Measurements from ENCODE around the gene KCNT2.

DNA sequence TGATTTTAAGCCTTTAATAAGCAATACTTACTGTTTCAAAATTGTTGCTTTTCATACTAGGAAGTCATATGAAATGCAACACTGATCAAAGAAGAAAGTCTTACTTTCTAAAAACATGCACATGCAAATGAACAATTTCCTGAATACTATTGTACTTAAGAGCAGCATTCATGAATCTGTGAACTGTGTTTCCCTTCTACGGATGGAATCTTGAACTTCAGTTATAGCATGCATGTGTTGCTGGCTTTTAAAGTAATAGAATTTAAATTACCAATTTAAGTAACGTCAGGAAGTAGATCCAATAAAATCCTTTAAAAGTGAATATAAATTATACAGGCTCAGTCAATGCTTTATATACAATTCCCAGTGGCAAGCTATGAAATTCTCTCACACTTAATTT lies 348.9 kb downstream of the KCNT2 start:
- TF ChIP-seq, protein P1, sequence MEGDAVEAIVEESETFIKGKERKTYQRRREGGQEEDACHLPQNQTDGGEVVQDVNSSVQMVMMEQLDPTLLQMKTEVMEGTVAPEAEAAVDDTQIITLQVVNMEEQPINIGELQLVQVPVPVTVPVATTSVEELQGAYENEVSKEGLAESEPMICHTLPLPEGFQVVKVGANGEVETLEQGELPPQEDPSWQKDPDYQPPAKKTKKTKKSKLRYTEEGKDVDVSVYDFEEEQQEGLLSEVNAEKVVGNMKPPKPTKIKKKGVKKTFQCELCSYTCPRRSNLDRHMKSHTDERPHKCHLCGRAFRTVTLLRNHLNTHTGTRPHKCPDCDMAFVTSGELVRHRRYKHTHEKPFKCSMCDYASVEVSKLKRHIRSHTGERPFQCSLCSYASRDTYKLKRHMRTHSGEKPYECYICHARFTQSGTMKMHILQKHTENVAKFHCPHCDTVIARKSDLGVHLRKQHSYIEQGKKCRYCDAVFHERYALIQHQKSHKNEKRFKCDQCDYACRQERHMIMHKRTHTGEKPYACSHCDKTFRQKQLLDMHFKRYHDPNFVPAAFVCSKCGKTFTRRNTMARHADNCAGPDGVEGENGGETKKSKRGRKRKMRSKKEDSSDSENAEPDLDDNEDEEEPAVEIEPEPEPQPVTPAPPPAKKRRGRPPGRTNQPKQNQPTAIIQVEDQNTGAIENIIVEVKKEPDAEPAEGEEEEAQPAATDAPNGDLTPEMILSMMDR (IDR thresholded peaks at IDR 0.05) = no peak
- no peak for TF ChIP-seq POLR2A (IDR thresholded peaks at IDR 0.05)

Data from esophagus squamous epithelium (tissue), 4 donors.